ENCODE data around the gene UNCX. TPM values are rescaled to one million over a fixed set of nuclear protein-coding genes. Genes with fewer than 3 reads are reported as not detected.

The UNCX gene
- polyA plus RNA-seq, 1 experiment, result not detected

GRCh38 chr7:1243964-1244416 lies 11.3 kb downstream of the UNCX start:
- ChIA-PET CTCF (no interaction called here), POLR2A (no interaction called here)
- no peak overlapping the region for H3K4me3 ChIP-seq (ENCODE audit: low read depth, low read length)
- no peak for DNase-seq (ENCODE audit: low read depth)
- no peaks in the 10 kb centered on the region for H3K36me3 ChIP-seq (ENCODE audit: control insufficient read depth, insufficient read depth, low read length)
- peaks cover 60% of the 10 kb centered on the region for H3K27me3 ChIP-seq (ENCODE audit: control insufficient read depth, insufficient read depth, low read length)
- TF ChIP-seq CTCF (IDR thresholded peaks at IDR 0.05; ENCODE audit: insufficient read depth, low read depth, low read length), result no peak

GRCh38 chr7:1244700-1245523 lies 12.2 kb downstream of the UNCX start:
- no peak for TF ChIP-seq CTCF (IDR thresholded peaks at IDR 0.05; ENCODE audit: insufficient read depth, low read depth, low read length)
- no peak overlapping the region for H3K4me3 ChIP-seq (ENCODE audit: low read depth, low read length)
- no peak for DNase-seq (ENCODE audit: low read depth)
- CTCF ChIA-PET, result interaction anchor here (0.6 to 1.4 kb wide), 3 partner anchors 9 to 159 kb away, joined by 3 to 4 read pairs (median 4); no protein-coding TSS in a partner anchor
- H3K36me3 ChIP-seq (ENCODE audit: control insufficient read depth, insufficient read depth, low read length), result no peaks in the 10 kb centered on the region
- peaks cover 60% of the 10 kb centered on the region for H3K27me3 ChIP-seq (ENCODE audit: control insufficient read depth, insufficient read depth, low read length)
- POLR2A ChIA-PET, result no interaction called here

- Histone ChIP-seq H3K4me3 (ENCODE audit: low read depth, low read length) (no peak overlapping the region), H3K27me3 (ENCODE audit: control insufficient read depth, insufficient read depth, low read length) (peaks cover 60% of the 10 kb centered on the region), H3K36me3 (ENCODE audit: control insufficient read depth, insufficient read depth, low read length) (no peaks in the 10 kb centered on the region)
- TF ChIP-seq CTCF (IDR thresholded peaks at IDR 0.05; ENCODE audit: insufficient read depth, low read depth, low read length), result no peak
- ChIA-PET POLR2A (no interaction called here), CTCF (interaction anchor here (1.1 to 1.4 kb wide), 2 partner anchors 10 to 19 kb away, joined by 4 read pairs; no protein-coding TSS in a partner anchor)
- DNase-seq (ENCODE audit: low read depth), result no peak
Measured at GRCh38 chr7:1245524-1246050, 12.9 kb downstream of the UNCX start.

GRCh38 chr7:1246160-1246870 lies 13.6 kb downstream of the UNCX start:
- DNase-seq (ENCODE audit: low read depth), result no peak
- POLR2A ChIA-PET, result no interaction called here
- no peak for TF ChIP-seq CTCF (IDR thresholded peaks at IDR 0.05; ENCODE audit: insufficient read depth, low read depth, low read length)
- peaks cover 58% of the 10 kb centered on the region for H3K27me3 ChIP-seq (ENCODE audit: control insufficient read depth, insufficient read depth, low read length)
- CTCF ChIA-PET, result interaction anchor here (1.4 kb wide), 1 partner anchor 19 kb away, joined by 4 read pairs; no protein-coding TSS in a partner anchor
- no peak overlapping the region for H3K4me3 ChIP-seq (ENCODE audit: low read depth, low read length)
- H3K36me3 ChIP-seq (ENCODE audit: control insufficient read depth, insufficient read depth, low read length), result no peaks in the 10 kb centered on the region

All from BJ (cell line).